GM21367 (cell line): ENCODE measurements around the gene GRK1.
"Not testable (repeated sequence)": the region's sequence is repeated elsewhere in the genome, so short reads cannot be mapped to it uniquely, and the experiment has no call there.

Source experiments
- ATAC-seq: cut with Tn5 transposase; IDR thresholded peaks from one replicate; pipeline ENCODE4 v1.9.1; 2021; ENCODE audit not compliant: unreplicated experiment

The GRK1 gene

GRCh38 chr13:113664751-113665596, 2.0 kb upstream of the GRK1 start:
- no peak for ATAC-seq

- no peak for ATAC-seq
Observed at GRCh38 chr13:113665597-113666328, 1.3 kb upstream of the GRK1 start.

GRCh38 chr13:113666329-113666670, 719 bp upstream of the GRK1 start:
- no peak for ATAC-seq

- no peak for ATAC-seq
Observed at GRCh38 chr13:113667771-113668490, 912 bp downstream of the GRK1 start.

- no peak for ATAC-seq
Observed at GRCh38 chr13:113668491-113668971, 1.5 kb downstream of the GRK1 start.

- ATAC-seq, result no peak
Observed at GRCh38 chr13:113669231-113669754, 2.3 kb downstream of the GRK1 start.

GRCh38 chr13:113669755-113670341, 2.8 kb downstream of the GRK1 start:
- no peak for ATAC-seq

GRCh38 chr13:113670541-113670940, 3.5 kb downstream of the GRK1 start:
- ATAC-seq, result no peak

GRCh38 chr13:113671066-113672001, 4.3 kb downstream of the GRK1 start:
- no peak for ATAC-seq

GRCh38 chr13:113672002-113672651, 5.1 kb downstream of the GRK1 start:
- no peak for ATAC-seq

GRCh38 chr13:113722921-113723320, 55.9 kb downstream of the GRK1 start:
- ATAC-seq, result no peak

- no peak for ATAC-seq
Observed at GRCh38 chr13:113723410-113724015, 56.5 kb downstream of the GRK1 start.

- no peak for ATAC-seq
Observed at GRCh38 chr13:113724016-113724758, 57.2 kb downstream of the GRK1 start.

- peak; percentile 77 for ATAC-seq
Observed at GRCh38 chr13:113724780-113725315, 57.8 kb downstream of the GRK1 start.

- ATAC-seq, result not testable (repeated sequence)
Observed at GRCh38 chr13:113725329-113726105, 58.5 kb downstream of the GRK1 start.

GRCh38 chr13:113726106-113726821, 59.2 kb downstream of the GRK1 start:
- ATAC-seq, result not testable (repeated sequence)
